ENCODE data around the gene COPZ1. TPM values are rescaled to one million over a fixed set of nuclear protein-coding genes. Genes with fewer than 3 reads are reported as not detected.

Gene COPZ1
- total and polyA plus RNA-seq, 9 of the 15 experiments (the other 6 are each of a cell fraction or from before 2014, with no cell fraction given): 137 to 487 (median 233) TPM

GRCh38 chr12:54360717-54361456 lies 36.0 kb downstream of the COPZ1 start (continued):
- TF ChIP-seq ZBTB40 (IDR thresholded peaks at IDR 0.05) (no peak), ZBTB40 (CRISPR knock-in tag; IDR thresholded peaks at IDR 0.05) (no peak), ZNF561 (CRISPR knock-in tag; conservative IDR thresholded peaks at IDR 0.05) (no peak), PHF20 (IDR thresholded peaks at IDR 0.05; ENCODE audit: partially characterized antibody) (no peak), TAF9B (IDR thresholded peaks at IDR 0.05; ENCODE audit: partially characterized antibody) (no peak)
- TF ChIP-seq, protein P1, sequence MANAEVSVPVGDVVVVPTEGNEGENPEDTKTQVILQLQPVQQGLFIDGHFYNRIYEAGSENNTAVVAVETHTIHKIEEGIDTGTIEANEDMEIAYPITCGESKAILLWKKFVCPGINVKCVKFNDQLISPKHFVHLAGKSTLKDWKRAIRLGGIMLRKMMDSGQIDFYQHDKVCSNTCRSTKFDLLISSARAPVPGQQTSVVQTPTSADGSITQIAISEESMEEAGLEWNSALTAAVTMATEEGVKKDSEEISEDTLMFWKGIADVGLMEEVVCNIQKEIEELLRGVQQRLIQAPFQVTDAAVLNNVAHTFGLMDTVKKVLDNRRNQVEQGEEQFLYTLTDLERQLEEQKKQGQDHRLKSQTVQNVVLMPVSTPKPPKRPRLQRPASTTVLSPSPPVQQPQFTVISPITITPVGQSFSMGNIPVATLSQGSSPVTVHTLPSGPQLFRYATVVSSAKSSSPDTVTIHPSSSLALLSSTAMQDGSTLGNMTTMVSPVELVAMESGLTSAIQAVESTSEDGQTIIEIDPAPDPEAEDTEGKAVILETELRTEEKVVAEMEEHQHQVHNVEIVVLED (CRISPR knock-in tag; IDR thresholded peaks at IDR 0.05): no peak
- TF ChIP-seq, protein P2, sequence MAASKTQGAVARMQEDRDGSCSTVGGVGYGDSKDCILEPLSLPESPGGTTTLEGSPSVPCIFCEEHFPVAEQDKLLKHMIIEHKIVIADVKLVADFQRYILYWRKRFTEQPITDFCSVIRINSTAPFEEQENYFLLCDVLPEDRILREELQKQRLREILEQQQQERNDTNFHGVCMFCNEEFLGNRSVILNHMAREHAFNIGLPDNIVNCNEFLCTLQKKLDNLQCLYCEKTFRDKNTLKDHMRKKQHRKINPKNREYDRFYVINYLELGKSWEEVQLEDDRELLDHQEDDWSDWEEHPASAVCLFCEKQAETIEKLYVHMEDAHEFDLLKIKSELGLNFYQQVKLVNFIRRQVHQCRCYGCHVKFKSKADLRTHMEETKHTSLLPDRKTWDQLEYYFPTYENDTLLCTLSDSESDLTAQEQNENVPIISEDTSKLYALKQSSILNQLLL (CRISPR knock-in tag; IDR thresholded peaks at IDR 0.05; ENCODE audit: borderline replicate concordance): no peak
- TF ChIP-seq, protein P3, sequence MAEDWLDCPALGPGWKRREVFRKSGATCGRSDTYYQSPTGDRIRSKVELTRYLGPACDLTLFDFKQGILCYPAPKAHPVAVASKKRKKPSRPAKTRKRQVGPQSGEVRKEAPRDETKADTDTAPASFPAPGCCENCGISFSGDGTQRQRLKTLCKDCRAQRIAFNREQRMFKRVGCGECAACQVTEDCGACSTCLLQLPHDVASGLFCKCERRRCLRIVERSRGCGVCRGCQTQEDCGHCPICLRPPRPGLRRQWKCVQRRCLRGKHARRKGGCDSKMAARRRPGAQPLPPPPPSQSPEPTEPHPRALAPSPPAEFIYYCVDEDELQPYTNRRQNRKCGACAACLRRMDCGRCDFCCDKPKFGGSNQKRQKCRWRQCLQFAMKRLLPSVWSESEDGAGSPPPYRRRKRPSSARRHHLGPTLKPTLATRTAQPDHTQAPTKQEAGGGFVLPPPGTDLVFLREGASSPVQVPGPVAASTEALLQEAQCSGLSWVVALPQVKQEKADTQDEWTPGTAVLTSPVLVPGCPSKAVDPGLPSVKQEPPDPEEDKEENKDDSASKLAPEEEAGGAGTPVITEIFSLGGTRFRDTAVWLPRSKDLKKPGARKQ (CRISPR knock-in tag; IDR thresholded peaks at IDR 0.05): no peak
- TF ChIP-seq, protein P4, sequence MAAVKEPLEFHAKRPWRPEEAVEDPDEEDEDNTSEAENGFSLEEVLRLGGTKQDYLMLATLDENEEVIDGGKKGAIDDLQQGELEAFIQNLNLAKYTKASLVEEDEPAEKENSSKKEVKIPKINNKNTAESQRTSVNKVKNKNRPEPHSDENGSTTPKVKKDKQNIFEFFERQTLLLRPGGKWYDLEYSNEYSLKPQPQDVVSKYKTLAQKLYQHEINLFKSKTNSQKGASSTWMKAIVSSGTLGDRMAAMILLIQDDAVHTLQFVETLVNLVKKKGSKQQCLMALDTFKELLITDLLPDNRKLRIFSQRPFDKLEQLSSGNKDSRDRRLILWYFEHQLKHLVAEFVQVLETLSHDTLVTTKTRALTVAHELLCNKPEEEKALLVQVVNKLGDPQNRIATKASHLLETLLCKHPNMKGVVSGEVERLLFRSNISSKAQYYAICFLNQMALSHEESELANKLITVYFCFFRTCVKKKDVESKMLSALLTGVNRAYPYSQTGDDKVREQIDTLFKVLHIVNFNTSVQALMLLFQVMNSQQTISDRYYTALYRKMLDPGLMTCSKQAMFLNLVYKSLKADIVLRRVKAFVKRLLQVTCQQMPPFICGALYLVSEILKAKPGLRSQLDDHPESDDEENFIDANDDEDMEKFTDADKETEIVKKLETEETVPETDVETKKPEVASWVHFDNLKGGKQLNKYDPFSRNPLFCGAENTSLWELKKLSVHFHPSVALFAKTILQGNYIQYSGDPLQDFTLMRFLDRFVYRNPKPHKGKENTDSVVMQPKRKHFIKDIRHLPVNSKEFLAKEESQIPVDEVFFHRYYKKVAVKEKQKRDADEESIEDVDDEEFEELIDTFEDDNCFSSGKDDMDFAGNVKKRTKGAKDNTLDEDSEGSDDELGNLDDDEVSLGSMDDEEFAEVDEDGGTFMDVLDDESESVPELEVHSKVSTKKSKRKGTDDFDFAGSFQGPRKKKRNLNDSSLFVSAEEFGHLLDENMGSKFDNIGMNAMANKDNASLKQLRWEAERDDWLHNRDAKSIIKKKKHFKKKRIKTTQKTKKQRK (IDR thresholded peaks at IDR 0.05; ENCODE audit: borderline replicate concordance, low read depth, low read length): no peak
